K562 (cell line): Measurements from ENCODE around the gene CSNK2A1. TPM values are rescaled to one million over a fixed set of nuclear protein-coding genes. Genes with fewer than 3 reads are reported as not detected.

Experiments
- HOMEZ ChIP-seq: fragments of 250-450 bp; sonication (Bioruptor Pico); IDR thresholded peaks from 2 replicates; pipeline ENCODE4 v1.4.0; 2020; ENCODE audit warnings: mild to moderate bottlenecking, moderate library complexity
- polyA plus RNA-seq, 8 experiments: library from polyadenylated mRNA; depleted of rRNA in 4 of 8; stranded (reverse) in 5 of 8; unstranded in 3 of 8; fragments of >200 nt; fragmentation: Nextera tagmentation in 2 of 8; fragmentation: Illumina TruSeq in 1 of 8; extraction: Ambion mirVana in 2 of 8; extraction: Trizol in 1 of 8; gene quantifications; 2 replicates each; pipeline versions ENCODE4 v1.2.1 to v1.2.3, GENCODE V29; 2011 to 2014; ENCODE audit warnings: inconsistent platforms in 1 of 8, missing spikeins in 1 of 8
- total RNA-seq, 7 experiments: library from RNA; depleted of rRNA in 6 of 7; stranded (reverse); fragments of >200 nt in 6 of 7; fragmentation: Illumina TruSeq in 2 of 7; extraction: Trizol in 2 of 7; gene quantifications; 2 replicates each; pipeline versions ENCODE4 v1.2.1 to v1.2.3, GENCODE V29; 2011 to 2021; ENCODE audit warnings: low replicate concordance in 1 of 7
- TF ChIP-seq, protein P1 (sequence below): IDR thresholded peaks from 3 replicates; pipeline ENCODE4 v1.6.1; 2011; ENCODE audit warnings: borderline replicate concordance, mild to moderate bottlenecking, moderate library complexity; ENCODE audit not compliant: insufficient read length; ENCODE audit errors: extremely low read depth
- TF ChIP-seq, protein P2 (sequence below): sonication (generic); IDR thresholded peaks from 2 replicates; pipeline ENCODE4 v1.6.1; 2016

Gene CSNK2A1
- total and polyA plus RNA-seq, 9 of the 15 experiments (the other 6 are each of a cell fraction or from before 2014, with no cell fraction given): 71.0 to 251 (median 103) TPM

DNA sequence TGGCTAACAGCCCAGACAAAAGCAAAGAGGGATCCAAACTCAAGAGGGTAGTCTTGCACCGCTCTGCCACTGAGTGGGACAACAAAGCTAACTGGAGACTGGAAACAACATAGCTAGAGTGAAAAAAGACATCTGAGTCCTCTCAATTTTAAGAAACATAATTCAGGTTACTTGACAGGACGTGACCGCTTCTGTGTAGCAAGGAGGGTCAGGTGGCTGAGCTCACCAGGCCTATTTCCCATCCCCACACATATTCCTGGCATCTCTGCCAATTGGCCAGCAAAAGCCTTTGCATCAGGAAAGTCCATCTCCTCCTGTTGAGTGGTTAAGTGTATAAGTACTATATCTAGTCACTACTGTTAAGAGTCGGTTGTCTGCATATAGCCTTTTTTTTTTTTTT lies 55.9 kb downstream of the CSNK2A1 start (continued):
- TF ChIP-seq, protein P1, sequence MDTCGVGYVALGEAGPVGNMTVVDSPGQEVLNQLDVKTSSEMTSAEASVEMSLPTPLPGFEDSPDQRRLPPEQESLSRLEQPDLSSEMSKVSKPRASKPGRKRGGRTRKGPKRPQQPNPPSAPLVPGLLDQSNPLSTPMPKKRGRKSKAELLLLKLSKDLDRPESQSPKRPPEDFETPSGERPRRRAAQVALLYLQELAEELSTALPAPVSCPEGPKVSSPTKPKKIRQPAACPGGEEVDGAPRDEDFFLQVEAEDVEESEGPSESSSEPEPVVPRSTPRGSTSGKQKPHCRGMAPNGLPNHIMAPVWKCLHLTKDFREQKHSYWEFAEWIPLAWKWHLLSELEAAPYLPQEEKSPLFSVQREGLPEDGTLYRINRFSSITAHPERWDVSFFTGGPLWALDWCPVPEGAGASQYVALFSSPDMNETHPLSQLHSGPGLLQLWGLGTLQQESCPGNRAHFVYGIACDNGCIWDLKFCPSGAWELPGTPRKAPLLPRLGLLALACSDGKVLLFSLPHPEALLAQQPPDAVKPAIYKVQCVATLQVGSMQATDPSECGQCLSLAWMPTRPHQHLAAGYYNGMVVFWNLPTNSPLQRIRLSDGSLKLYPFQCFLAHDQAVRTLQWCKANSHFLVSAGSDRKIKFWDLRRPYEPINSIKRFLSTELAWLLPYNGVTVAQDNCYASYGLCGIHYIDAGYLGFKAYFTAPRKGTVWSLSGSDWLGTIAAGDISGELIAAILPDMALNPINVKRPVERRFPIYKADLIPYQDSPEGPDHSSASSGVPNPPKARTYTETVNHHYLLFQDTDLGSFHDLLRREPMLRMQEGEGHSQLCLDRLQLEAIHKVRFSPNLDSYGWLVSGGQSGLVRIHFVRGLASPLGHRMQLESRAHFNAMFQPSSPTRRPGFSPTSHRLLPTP: no peak
- TF ChIP-seq, protein P2, sequence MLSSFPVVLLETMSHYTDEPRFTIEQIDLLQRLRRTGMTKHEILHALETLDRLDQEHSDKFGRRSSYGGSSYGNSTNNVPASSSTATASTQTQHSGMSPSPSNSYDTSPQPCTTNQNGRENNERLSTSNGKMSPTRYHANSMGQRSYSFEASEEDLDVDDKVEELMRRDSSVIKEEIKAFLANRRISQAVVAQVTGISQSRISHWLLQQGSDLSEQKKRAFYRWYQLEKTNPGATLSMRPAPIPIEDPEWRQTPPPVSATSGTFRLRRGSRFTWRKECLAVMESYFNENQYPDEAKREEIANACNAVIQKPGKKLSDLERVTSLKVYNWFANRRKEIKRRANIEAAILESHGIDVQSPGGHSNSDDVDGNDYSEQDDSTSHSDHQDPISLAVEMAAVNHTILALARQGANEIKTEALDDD: no peak
- no peak for TF ChIP-seq HOMEZ
